GM21360 (cell line): ENCODE measurements around the gene KPNA6.
"Not testable (repeated sequence)": the region's sequence is repeated elsewhere in the genome, so short reads cannot be mapped to it uniquely, and the experiment has no call there.

ENCODE experiments used
- ATAC-seq: cut with Tn5 transposase; IDR thresholded peaks from one replicate; pipeline ENCODE4 v1.9.1; 2021; ENCODE audit warnings: mild to moderate bottlenecking, moderate library complexity; ENCODE audit not compliant: unreplicated experiment

Gene KPNA6

GRCh38 chr1:32100359-32100758, 7.5 kb upstream of the KPNA6 start:
- no peak for ATAC-seq

GRCh38 chr1:32100807-32101708, 6.8 kb upstream of the KPNA6 start:
- no peak for ATAC-seq

- no peak for ATAC-seq
These were observed 3.7 kb upstream of the KPNA6 start for GRCh38 chr1:32104127-32104526.

- no peak for ATAC-seq
These were observed 2.5 kb upstream of the KPNA6 start for GRCh38 chr1:32105338-32105737.

GRCh38 chr1:32106663-32107275, 1.1 kb upstream of the KPNA6 start:
- ATAC-seq = no peak

GRCh38 chr1:32111040-32111623, 3.3 kb downstream of the KPNA6 start:
- ATAC-seq = no peak

- no peak for ATAC-seq
These were observed 3.9 kb downstream of the KPNA6 start for GRCh38 chr1:32111789-32112188.

- ATAC-seq = no peak
These were observed 5.0 kb downstream of the KPNA6 start for GRCh38 chr1:32112806-32113375.

- ATAC-seq = not testable (repeated sequence)
These were observed 5.6 kb downstream of the KPNA6 start for GRCh38 chr1:32113436-32113835.

- no peak for ATAC-seq
These were observed 6.6 kb downstream of the KPNA6 start for GRCh38 chr1:32114420-32114819.

GRCh38 chr1:32115496-32115895, 7.6 kb downstream of the KPNA6 start:
- no peak for ATAC-seq

GRCh38 chr1:32116531-32116930, 8.7 kb downstream of the KPNA6 start:
- no peak for ATAC-seq

- no peak for ATAC-seq
These were observed 14.3 kb downstream of the KPNA6 start for GRCh38 chr1:32122151-32122550.

GRCh38 chr1:32123361-32123760, 15.5 kb downstream of the KPNA6 start:
- ATAC-seq = not testable (repeated sequence)

- ATAC-seq = no peak
These were observed 17.5 kb downstream of the KPNA6 start for GRCh38 chr1:32125313-32125712.

GRCh38 chr1:32126770-32127169, 18.9 kb downstream of the KPNA6 start:
- ATAC-seq = no peak

GRCh38 chr1:32127409-32128198, 19.7 kb downstream of the KPNA6 start:
- ATAC-seq = no peak

GRCh38 chr1:32128479-32128878, 20.6 kb downstream of the KPNA6 start:
- ATAC-seq = no peak

GRCh38 chr1:32128964-32129363, 21.1 kb downstream of the KPNA6 start:
- no peak for ATAC-seq

GRCh38 chr1:32133950-32134280, 26.1 kb downstream of the KPNA6 start:
- ATAC-seq = not testable (repeated sequence)

- no peak for ATAC-seq
These were observed 29.3 kb downstream of the KPNA6 start for GRCh38 chr1:32137111-32137510.
